Neural cell (in vitro differentiated cells): ENCODE results near the gene TPRG1.

Source experiments
- EZH2 ChIP-seq: fragments of 200-600, 300-800 bp; shearing (Covaris generic), sonication (generic); IDR thresholded peaks from 2 replicates; pipeline ENCODE4 v1.6.1; 2014; ENCODE audit warnings: antibody characterized with exemption, low read length, borderline replicate concordance, mild to moderate bottlenecking; ENCODE audit not compliant: insufficient read depth, poor library complexity, severe bottlenecking
- POLR2AphosphoS5 ChIP-seq: IDR thresholded peaks from 2 replicates; pipeline ENCODE4 v1.6.1; 2012
- TF ChIP-seq, protein P1 (sequence below): fragments of 450-650 bp; IDR thresholded peaks from 2 replicates; pipeline ENCODE4 v1.5.1; 2014; ENCODE audit warnings: antibody characterized with exemption, mild to moderate bottlenecking, moderate library complexity; ENCODE audit not compliant: poor library complexity, severe bottlenecking

DNA sequence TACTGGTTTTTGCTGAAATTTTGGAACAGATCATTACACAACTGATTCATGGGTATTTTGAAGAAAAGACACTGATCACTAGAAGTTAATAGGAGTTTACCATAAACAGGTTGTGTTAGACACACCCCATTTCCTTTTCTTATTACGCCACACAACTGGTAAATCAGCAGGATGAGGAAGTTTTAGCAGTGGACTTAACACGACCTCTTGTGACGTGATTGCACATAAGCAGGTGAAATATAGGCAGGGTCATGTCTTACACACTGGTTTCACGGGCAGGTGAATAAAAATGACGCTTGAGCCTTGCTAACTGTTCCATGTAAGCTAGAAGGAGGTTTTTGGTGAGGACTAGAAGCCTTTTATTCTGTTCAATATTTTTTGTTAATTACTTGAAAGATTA is 27.1 kb upstream of the TPRG1 start:
- TF ChIP-seq POLR2AphosphoS5: no peak
- TF ChIP-seq, protein P1, sequence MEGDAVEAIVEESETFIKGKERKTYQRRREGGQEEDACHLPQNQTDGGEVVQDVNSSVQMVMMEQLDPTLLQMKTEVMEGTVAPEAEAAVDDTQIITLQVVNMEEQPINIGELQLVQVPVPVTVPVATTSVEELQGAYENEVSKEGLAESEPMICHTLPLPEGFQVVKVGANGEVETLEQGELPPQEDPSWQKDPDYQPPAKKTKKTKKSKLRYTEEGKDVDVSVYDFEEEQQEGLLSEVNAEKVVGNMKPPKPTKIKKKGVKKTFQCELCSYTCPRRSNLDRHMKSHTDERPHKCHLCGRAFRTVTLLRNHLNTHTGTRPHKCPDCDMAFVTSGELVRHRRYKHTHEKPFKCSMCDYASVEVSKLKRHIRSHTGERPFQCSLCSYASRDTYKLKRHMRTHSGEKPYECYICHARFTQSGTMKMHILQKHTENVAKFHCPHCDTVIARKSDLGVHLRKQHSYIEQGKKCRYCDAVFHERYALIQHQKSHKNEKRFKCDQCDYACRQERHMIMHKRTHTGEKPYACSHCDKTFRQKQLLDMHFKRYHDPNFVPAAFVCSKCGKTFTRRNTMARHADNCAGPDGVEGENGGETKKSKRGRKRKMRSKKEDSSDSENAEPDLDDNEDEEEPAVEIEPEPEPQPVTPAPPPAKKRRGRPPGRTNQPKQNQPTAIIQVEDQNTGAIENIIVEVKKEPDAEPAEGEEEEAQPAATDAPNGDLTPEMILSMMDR: peak; percentile 54
- TF ChIP-seq EZH2: no peak
